Kidney (tissue), 14 donors: ENCODE data around the gene IFI44L. TPM values are rescaled to one million over a fixed set of nuclear protein-coding genes. Genes with fewer than 3 reads are reported as not detected.

ENCODE experiments used
- DNase-seq, 5 donors: peaks; one replicate each; pipeline ENCODE4 v3.0.0-alpha.2; 2013 to 2020
- FAIRE-seq: peaks from 2 replicates; lab custom pipeline; 2012; peaks lifted over from hg19 to GRCh38; lab: Jason Lieb, UNC
- H3K27ac ChIP-seq, 2 donors: one replicate each; pipeline ENCODE4 v1.7.0; 2013; ENCODE audit warnings: low read depth in 2 of 2, low read length in 2 of 2, inconsistent platforms in 1 of 2
- H3K27me3 ChIP-seq: one replicate; pipeline ENCODE4 v1.7.1; 2013; ENCODE audit warnings: low read length, inconsistent platforms; ENCODE audit not compliant: control insufficient read depth, insufficient read depth
- H3K36me3 ChIP-seq, 3 donors: one replicate each; pipeline versions ENCODE4 v1.7.0 to v1.7.1; 2013; ENCODE audit warnings: low read length in 3 of 3, control low read depth in 1 of 3, inconsistent platforms in 1 of 3; ENCODE audit not compliant: insufficient read depth in 3 of 3, control insufficient read depth in 2 of 3
- H3K4me1 ChIP-seq, 3 donors: one replicate each; pipeline versions ENCODE4 v1.7.0 to v1.7.1; 2013; ENCODE audit warnings: low read length in 3 of 3, inconsistent platforms in 1 of 3, low read depth in 1 of 3; ENCODE audit not compliant: control insufficient read depth in 2 of 3, insufficient read depth in 2 of 3
- H3K4me3 ChIP-seq, 3 donors: one replicate each; pipeline versions ENCODE4 v1.7.0 to v1.8.1; 2013; ENCODE audit warnings: low read length in 3 of 3, control low read depth in 1 of 3, inconsistent platforms in 1 of 3
- H3K9ac ChIP-seq, 3 donors: one replicate each; pipeline versions ENCODE4 v1.7.0 to v1.7.1; 2013; ENCODE audit warnings: low read length in 3 of 3, control low read depth in 1 of 3, inconsistent platforms in 1 of 3
- H3K9me3 ChIP-seq, 3 donors: one replicate each; pipeline versions ENCODE4 v1.7.0 to v1.7.1; 2013; ENCODE audit warnings: low read length in 3 of 3, control low read depth in 1 of 3, inconsistent platforms in 1 of 3; ENCODE audit not compliant: control insufficient read depth in 2 of 3, insufficient read depth in 1 of 3
- intact Hi-C: fragments of 100-400 bp; cut with DNase I; formaldehyde crosslinking; loops from one replicate; pipeline ENCODE4 v1.11.1; 2022
- polyA plus RNA-seq: library from polyadenylated mRNA; stranded (reverse); fragments of 350-450 nt; fragmentation: Illumina TruSeq; extraction: RNeasy Lipid Tissue Mini Kit (QIAGEN cat#74804); gene quantifications from one replicate; pipeline ENCODE4 v1.2.3, GENCODE V29; 2014; ENCODE audit warnings: low read depth, low replicate concordance; ENCODE audit not compliant: insufficient read depth
- total RNA-seq: library from RNA; stranded (reverse); fragmentation: NEBNext Ultra II Directional; extraction: Animal tissue kit (Norgen Biotek cat#: 25700); gene quantifications from one replicate; pipeline ENCODE4 v1.2.1, GENCODE V29; 2021
- TF ChIP-seq, protein P1 (sequence below): IDR thresholded peaks from 3 replicates; pipeline ENCODE4 v1.5.1; 2012; ENCODE audit warnings: mild to moderate bottlenecking, moderate library complexity, borderline replicate concordance; ENCODE audit not compliant: insufficient read depth; ENCODE audit errors: extremely low read depth
- donor health status: control.
- donor health status: control.
- donor health status: control.
- donor health status: control.
- donor health status: control.
- donor health status: DM: yes; HTN: yes; CAD: no.
- donor health status: Normal renal cell carcinoma (clear cell type).

Gene IFI44L
- total and polyA plus RNA-seq, 2 donors from 2014 or later: 5.7 to 20.6 TPM

DNA sequence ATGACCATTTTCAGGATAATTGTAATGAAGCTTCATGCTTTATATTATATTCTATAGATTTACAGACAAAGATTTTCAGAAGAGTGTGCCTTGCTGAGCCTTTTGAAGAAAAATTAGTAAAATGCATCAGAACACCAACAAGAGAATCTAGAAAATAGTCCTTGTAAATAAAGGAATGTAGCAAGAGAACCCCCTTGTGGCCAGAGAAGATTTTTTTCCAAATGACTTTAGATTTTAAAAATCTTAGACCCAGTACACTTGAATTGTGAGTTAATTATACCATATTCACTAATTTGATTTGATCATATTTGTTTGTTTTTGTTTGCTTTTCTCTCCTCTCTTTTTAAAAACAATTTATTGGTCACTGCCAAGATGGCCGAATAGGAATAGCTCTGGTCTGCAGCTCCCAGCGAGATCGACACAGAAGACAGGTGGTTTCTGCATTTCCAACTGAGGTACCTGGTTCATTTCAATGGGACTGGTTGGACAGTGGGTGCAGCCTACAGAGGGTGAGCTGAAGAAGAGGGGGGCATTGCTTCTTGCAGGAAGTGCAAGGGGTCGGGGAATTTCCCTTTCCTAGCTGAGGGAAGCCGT is 12.8 kb upstream of the IFI44L start:
- intact Hi-C loops: loop anchor here (10.0 kb wide), 1 partner anchor 473 kb away; no protein-coding TSS in a partner anchor
- Histone ChIP-seq H3K9me3 (no peaks in the 10 kb centered on the region), H3K27me3 (no peaks in the 10 kb centered on the region), H3K27ac (no peak overlapping the region), H3K4me3 (no peak overlapping the region), H3K4me1 (no peaks in the 10 kb centered on the region), H3K9ac (no peak overlapping the region), H3K36me3 (no peaks in the 10 kb centered on the region)
- DNase-seq (peak in 2 of 5 donors; percentile 33 to 38), FAIRE-seq (peak; percentile 76)
- TF ChIP-seq, protein P1, sequence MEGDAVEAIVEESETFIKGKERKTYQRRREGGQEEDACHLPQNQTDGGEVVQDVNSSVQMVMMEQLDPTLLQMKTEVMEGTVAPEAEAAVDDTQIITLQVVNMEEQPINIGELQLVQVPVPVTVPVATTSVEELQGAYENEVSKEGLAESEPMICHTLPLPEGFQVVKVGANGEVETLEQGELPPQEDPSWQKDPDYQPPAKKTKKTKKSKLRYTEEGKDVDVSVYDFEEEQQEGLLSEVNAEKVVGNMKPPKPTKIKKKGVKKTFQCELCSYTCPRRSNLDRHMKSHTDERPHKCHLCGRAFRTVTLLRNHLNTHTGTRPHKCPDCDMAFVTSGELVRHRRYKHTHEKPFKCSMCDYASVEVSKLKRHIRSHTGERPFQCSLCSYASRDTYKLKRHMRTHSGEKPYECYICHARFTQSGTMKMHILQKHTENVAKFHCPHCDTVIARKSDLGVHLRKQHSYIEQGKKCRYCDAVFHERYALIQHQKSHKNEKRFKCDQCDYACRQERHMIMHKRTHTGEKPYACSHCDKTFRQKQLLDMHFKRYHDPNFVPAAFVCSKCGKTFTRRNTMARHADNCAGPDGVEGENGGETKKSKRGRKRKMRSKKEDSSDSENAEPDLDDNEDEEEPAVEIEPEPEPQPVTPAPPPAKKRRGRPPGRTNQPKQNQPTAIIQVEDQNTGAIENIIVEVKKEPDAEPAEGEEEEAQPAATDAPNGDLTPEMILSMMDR: peak; percentile 43

DNA sequence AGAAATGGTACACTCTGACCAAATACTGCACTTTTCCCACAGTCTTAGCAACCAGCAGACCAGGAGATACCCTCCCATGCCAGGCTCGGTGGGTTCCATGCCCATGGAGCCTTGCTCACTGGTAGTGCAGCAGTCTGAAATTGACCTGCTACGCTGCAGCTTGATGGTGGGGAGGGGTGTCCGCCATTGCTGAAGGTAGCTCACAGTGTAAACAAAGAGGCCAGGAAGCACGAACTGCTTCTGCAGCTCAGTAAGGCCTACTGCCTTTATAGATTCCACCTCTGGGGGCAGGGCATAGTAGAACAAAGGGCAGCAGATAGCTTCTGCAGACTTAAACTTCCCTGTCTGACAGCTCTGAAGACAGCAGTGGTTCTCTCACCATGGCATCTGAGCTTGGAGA is 12.3 kb upstream of the IFI44L start:
- TF ChIP-seq, protein P1: no peak
- no peaks in the 10 kb centered on the region for H3K36me3 ChIP-seq
- no peaks in the 10 kb centered on the region for H3K9me3 ChIP-seq
- no peak for FAIRE-seq
- H3K27me3 ChIP-seq: no peaks in the 10 kb centered on the region
- no peak overlapping the region for H3K4me3 ChIP-seq
- no peaks in the 10 kb centered on the region for H3K4me1 ChIP-seq
- H3K27ac ChIP-seq: no peak overlapping the region
- intact Hi-C loops: loop anchor here (10.0 kb wide), 1 partner anchor 473 kb away; no protein-coding TSS in a partner anchor
- H3K9ac ChIP-seq: no peak overlapping the region
- no peak for DNase-seq

DNA sequence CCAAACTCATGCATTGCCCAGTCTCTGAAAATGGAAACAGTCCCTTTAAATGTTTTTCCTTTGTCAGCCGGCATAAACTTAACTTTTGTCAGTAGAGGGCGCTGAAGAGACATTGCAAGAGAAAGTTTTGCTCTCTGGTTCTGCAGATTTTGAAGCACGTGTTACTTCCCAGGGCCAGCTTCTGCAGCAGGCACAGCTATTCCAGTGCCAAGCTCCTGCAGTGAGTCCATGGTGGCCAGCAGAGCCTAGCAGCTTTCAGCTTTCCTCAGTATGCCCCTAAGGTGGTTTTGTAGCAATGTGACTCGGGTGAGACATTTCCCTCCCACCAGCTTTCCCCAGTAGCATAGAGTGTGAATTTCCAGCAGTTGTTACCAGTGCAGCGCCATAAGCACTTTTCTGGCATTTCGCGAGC is 2.6 kb upstream of the IFI44L start:
- DNase-seq: peak; percentile 67 to 95 (median 79)
- no peaks in the 10 kb centered on the region for H3K27me3 ChIP-seq
- no peak overlapping the region for H3K27ac ChIP-seq
- peaks cover 0 to 5% (median 2%) of the 10 kb centered on the region in 3 donors for H3K4me1 ChIP-seq
- peak; percentile 97 for FAIRE-seq
- no peaks in the 10 kb centered on the region for H3K36me3 ChIP-seq
- intact Hi-C loops: no loop called here
- H3K9me3 ChIP-seq: no peaks in the 10 kb centered on the region
- TF ChIP-seq, protein P1: peak; percentile 93
- no peak overlapping the region for H3K9ac ChIP-seq
- H3K4me3 ChIP-seq: no peak overlapping the region
